Inflammatory macrophage treated with lipopolysaccharide for 4 hours (primary cell): ENCODE data around the gene CD44.
A peak's percentile ranks its signal among the peaks of the same experiment; 100 is the strongest.

ENCODE experiments used
- DNase-seq: peaks from one replicate; pipeline ENCODE4 v3.0.0-alpha.2; 2020

CD44 gene

DNA sequence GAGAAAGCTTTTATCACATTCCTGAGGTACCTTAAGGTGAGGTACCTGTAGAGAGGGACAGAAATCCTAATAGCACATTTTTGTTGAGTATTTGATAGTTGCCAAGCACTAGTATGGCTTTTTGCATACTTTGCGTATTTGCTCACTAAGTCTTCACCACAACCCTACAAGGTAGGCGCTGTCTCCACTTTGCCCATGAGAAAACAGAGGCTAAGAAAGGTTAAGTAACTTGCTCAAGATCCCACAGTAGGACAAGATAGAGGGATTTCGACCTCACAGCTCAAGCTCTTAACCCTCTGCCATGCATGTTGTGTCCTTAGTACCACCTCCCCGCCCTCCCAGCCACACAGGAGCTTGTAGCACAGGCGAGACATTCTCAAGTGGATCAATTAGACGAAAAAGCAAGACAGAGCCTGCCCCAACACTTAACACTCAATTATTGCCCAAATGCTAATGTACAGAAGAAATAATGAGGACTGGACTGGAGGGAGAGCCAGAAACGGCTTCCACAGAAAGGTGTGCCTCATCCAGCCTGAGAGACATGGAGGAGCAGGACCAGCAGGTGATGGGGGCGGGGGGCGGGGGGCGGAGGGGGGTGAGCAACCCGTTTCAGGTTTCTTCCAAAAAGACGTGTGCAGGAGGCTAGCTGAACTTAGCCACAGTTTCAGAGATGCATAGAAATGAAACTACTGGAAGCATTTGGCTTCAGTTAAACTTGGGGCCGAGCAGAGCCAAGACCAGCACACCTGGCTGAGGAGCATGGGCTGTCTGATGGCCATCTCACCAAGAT, 26.7 kb upstream of the CD44 start:
- no peak for DNase-seq

DNA sequence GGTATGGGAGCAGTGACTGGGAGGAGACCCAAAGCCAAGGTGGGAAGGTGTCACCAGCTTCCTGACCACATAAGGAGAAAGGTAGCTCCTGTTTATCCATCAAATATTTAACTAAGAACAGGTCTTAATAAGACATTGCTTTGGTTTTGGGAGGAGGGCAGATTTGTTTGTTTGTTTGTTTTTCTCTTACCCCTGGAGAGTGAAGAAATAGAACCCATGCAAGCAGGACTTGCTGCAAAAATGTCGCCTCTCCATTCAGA, 26.2 kb upstream of the CD44 start:
- no peak for DNase-seq

DNA sequence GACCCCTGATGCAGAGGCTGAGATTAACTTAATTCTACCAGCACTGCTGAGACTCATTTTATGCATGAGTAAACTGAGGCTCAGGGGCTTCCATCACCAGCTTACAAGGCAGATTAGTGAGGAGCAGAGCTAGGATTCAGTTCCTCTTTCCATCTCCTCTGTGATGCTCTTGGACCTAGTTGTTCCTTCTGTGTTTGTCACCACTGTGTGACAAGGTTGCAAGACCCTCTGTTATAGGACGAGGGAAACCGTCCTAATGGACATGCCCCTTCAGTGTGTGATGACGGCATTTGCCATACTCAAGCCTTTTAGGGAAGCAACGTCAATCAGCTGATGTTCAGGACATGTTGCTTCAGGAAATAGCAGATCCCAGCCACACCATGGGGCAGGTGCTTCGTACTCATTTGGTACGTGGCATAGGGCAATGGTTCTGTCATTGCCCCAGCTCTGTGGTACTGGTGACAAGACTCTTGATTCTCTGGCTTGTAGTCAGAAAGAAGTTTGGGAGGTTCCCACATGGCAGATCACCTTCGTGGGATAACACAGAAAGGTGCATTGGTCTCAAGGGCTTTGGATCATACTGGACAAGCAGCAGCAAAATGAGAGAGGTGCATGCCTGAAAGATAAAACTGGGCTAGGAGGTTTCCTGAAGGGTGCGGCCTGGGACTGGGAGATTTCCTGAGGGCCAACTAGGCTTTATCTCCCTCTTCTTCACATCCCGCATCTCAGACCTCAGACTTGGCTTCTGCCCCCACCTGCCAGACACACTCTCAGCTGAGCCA, 23.9 kb upstream of the CD44 start:
- peak; percentile 82 for DNase-seq

DNA sequence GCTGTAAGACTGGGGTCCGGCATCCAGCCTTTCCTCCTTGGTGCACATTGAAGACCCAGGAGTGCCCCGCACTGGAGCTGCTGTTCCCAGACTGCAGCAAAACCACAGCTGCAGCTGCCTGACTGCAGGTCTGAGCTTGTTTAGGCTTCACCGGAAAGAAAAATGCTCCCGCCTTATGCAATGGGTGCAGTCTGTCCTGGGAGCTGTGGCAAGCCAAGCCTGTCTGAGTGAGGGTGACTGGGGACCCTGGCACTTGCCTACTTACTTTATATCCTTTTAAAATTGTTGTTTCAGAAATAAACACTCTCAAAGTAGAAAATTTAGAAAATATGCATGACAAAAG, 23.3 kb upstream of the CD44 start:
- no peak for DNase-seq

DNA sequence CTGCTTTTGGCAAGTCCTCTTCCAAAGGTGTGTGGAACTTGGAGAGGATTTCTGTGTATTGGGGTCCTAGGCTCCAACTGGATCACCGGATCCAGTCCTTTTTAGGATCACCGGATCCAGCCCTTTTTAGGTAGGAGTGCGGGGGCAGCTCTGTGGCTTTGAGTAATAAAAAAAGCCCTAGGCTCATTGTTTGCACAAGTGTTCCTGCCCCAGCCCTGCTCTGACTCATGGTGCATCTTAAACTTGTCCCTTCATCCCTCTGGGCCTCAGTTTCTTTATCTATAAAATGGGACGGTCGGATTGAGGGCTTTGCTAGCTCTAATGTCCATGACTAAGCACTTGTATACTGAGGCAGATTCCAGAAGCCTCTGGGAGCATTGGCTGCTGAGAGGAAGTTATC, 22.7 kb upstream of the CD44 start:
- DNase-seq: no peak

DNA sequence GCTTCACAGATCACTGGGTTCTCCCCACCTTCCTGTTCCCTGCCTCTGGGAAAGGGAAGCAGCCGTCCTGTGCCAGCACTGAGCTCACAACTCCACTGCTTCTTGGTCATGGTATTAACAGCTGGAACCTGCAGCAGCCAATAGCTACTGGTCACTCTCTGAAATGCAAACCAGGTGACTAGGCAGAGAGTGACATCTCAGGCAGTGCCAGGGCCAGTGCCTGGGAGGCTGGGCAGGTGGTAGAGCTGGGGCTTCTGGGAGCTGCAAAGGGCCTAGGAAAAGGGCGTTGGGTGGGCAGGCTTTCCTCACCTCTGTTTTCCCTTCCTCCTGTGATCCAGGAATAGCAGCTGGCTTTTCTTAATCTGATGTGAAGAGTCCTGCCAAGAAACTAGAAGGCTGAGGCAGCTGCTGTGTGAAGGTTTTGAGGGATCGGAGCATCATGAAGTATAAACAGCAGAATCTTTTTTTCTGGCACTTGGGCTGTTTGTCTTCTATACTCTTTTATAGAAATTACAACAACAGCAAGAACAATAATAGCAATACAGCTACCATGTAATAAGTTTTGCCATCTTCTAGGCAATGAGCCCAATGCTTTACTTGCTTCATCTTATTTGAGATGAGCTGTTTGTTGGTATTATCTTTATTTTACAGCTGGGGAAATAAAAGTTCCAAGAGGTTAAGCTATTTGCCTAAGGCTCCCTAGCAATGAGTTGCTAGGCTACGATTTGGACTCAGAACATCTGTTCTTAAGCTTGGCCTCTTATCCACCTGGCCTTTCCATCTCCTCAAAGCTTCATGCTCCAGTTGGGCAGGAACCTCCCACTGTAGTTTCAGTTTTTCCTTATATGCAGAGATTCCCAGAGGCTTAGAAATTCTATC, 22.0 kb upstream of the CD44 start:
- DNase-seq: no peak

DNA sequence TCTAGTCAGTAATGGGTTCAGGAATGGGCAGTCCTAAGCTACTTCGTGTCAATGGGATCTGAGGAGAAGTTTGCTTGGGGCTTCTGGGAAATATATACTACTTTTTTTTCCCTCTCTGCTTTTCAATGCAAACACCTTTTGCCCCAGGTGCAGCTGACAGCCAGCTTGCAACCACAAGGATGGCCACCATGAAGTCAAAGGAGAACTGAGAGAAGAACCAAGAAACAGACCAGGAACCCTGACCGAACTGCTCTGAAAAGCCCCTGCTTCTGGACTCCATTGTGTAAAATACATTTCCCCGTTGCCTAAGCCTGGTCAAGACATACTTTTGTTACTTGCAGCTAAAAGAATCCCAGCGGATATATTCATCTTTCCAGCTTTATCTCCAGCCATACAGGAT, 20.1 kb upstream of the CD44 start:
- no peak for DNase-seq

DNA sequence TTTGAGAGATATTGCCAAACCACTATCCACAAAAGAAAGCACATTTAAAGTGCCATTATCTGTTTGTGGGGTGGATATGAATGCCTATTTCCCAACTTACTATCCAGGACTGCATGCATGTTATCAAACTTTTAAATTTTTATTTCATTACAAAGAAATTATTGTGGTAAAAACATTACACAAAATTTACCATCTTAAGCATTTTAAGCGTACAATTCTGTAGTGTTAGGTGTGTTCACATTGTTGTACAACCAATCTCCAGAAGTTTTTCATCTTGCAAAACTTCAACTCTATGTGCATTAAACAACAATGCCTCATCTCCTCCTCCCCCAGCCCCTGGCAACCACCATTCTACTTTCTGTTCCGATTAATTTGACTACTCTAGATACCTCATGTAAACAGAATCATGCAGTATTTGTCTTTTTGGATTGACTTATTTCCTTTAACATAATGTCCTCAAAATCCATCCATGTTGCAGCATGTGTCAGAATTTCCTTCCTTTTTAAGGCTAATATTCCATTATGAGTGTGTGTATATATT, 17.6 kb upstream of the CD44 start:
- no peak for DNase-seq

DNA sequence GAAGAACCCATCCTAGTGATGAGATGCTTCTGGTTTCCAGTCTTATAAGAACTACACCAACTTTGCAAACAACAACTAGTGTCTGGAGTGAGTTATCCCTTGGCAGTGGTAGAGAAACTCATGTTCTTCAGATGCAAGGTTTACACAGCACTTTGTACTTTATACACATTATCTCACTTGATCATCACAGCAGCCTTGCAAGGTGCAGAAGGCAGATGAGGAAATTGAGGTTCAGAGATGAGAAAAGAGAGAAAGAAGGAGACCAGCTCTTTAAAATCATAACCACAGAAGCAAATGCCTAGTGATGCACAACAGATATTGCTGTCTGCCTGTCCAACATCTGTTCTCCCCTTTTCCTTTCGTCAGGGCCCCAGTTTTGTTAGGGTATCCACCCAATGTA, 16.7 kb upstream of the CD44 start:
- no peak for DNase-seq

DNA sequence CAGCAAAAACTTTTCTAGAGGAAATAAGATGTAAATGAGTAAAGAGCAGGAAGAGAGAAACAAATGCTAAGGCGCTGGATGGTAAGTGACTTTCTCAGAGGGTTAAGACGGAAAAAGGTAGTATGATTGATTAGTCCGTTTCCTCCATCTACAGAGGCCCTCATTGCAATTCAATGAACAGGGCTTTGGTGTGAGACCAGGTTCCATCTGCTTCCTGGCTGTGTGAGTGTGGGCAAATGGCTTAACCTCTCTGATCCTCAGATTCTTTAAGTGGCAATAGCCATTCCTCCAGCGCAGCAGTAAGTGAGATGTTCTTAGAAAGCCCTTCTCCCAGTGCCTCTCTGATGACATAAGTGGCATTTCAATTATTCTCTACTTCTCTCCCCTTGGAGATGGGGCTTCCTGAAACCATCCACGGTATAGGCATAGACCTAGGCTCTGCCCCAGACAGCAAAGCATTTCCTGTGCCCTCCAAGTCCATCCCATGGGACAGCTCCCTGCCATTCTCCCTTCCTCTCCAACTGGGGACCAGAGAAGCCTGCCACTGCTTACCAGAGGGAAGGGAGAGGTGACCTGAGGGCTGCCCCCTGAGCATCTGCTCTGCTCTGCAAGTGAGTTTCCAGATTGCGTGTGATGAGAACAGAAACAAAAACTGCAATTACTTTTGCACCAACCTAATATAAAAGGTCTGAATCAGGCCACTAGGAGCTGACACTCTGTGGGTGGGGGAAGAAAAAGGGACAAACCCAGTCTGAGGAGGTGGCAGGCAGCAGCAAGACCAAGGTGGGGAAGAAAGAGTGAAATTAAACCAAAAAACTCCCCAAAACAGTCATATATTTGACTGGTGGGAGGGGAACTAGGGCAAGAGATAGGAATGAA, 12.7 kb upstream of the CD44 start:
- DNase-seq: peak; percentile 95

DNA sequence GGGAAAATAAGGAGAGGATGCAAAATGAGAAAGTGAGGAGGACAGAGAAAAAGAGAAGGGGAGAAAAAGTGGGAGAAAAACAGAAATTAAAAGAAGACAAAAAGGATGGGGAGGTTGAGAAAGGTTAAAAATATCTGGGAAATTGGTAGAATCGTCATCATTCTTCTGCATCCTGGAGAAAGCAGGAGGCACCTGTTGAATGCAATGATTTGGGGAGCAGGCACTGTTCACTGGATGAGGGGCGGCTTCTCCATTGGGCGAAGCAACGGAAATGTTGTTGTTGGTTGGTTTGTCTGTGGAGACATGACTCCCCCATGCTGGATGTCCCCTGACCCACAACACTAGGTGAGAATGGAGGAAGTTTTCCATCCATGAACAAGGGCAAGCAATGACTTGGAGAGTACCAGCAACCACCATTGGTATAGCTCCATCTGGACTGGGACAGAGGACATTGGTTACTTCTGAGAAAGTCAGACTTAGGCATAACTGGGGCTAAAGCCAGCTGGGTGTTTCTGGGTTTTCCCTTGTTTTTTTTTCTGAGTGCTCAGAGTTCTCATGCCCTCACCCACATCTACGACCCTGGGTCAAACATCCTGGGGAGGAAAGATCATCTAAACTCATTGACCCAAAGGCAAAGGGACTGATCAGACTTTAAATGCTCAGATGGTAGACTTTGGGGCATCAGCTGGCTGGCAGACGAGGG, 11.9 kb upstream of the CD44 start:
- DNase-seq: peak; percentile 81

DNA sequence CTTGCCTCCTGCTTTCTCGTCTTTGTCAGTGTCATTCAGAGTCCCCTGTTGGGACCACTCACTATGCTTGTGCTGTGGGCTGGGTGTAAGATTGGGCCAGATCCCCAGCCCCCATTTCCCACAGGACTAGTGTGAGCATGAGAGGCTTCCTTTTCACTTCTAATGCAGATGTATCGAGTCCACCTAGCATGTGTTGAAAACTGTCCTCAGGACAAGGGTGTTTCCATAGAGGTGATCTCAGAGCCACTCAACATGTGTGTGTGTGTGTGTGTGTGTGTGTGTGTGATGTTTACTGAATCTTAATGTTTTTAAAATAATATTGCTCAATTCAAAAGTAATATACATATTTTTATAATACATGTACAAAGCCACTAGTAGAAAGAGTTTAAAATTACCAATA, 11.4 kb upstream of the CD44 start:
- DNase-seq: peak; percentile 32

DNA sequence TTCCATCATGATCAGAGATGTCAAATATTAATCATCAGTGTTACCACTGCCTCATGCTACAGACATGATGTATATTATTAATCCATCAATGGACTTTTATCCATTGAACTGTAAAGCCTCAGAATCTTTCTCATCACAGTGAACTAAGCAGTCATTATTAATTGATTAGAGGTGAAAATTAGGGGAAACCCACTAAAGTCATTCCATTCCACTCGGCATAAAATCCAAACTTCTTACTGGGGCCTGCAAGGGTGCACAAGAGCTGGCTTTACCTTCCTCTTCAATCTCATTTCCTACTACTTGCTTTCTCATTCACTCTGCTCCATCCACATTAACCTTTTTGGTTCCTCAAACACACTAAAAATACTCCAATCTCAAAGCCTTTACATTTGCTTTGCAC, 7.9 kb upstream of the CD44 start:
- DNase-seq: no peak

DNA sequence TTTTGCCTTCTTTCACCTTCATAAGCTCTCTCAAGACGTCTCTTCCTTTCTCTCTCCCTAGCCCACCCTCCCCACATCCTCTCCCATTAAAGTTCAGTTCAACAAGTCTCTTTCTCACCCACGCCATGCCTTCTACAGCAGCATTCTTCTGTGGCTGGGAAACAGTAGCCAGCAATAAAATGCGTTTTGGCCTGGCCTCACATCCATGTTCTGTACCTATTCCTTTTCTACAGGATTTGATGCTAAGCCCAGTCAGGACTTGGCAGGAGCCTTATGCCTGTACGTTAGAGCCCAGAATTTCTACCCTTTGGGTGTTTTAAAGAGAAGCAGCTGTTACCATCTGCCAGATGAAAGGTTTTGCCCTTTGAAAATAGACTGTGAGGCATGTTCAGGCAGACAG, 7.1 kb upstream of the CD44 start:
- DNase-seq: no peak

DNA sequence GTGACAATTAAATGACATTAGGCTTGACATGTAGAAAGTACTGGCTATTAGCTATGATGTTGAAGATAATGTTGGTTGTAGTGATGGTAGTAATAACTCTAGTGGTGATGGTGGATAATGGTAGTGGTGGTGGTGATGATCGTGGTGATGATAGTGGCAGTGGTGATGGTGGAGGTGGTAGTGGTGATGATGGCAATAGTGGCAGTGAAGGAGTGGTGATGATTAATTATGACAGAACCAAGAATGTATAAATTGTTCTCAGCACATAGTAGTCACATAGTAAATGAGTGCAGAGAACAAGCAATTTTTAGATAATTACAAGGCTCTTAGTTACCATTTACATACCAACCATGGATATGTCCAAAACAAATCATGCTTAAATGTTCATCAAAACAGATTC, 5.3 kb upstream of the CD44 start:
- DNase-seq: no peak

DNA sequence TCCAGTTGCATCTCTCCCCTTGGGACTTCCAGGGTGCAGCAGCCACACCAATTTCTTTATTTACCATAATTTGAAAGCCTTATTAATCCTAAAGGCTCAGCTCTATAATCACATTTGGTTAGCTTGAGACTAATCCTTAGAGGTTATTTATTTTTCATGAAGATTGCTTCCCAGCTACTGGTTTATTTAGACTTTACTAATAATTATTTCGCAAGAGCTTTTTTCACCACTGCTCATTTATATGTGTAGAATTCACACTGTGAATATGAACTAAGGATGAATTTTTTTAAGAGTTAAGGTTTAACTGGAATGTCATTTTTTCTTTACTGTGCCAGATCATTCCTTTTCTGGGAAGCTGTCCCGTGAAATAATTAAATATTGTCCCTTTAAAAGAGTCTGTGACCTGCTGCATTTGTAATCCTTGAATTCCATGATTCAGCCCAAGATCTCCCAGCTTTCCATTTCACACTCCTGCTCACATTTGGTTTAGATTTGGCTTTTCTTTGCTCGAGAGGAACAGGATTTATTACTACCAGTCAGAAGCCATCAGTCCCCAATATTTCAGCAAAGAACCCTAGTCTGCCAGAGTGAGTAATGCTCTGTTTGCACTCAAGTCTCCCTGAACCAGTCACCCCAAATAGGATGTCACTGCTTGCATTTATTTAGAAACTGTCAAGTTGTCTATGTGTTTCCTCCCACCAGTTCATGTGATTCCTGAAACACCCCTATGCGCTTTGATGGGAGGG, 4.4 kb upstream of the CD44 start:
- DNase-seq: peak; percentile 83

DNA sequence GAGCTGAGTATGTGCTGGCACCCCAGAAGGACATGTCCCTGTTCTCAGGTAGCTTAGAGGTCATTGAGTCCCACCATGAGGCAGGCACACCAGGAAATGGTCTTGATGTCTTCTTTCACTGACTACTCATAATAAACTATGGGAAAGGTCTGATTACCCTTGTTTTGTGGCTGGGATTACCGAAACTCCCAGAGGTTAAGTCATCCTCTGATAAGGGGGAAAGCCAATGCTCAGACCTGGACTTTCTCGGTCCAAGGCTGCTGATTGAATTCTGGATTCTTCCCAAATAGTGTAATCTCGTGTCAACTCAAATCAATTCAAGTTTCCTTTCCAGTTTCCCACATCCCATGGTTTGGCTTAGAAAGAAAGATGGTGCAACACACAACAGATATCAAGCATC, 3.7 kb upstream of the CD44 start:
- peak; percentile 36 for DNase-seq

DNA sequence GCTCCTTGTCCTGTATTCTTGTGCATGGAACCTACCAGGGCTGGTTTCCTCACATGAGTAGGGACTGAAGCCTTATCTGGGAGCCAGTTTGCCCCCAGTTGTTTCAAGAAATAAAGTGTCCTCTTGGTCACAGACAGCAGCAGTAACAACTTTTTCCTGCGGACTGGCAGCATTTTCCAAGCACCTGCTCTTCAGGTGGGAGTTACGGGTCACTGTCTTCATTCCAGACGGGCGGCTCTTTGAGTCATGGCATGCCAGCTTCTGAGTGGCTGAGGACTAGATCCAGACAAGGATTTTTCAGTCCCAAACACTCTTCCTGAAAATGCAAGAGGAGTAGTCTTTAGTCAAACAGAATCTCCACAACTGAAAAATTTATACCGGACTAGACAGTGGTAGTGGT, 2.7 kb upstream of the CD44 start:
- no peak for DNase-seq

DNA sequence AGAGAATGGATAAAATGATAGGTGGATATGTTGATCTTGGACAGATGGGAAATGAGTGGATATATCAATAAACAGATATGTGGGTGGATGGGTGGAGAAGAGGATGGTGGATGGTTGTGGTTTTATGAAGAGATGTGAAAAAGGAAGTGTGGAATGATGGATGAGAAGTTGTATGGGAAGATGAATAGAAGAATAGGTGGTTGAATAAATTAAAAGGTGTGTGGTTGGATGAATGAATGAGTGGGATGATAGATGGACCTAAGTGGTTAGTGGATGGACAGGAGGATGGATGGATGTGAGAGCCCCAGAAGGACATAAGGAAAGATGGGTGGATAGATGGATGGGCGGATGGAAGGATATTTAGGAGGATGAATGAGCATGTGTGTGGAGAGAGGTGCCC, 913 bp upstream of the CD44 start:
- DNase-seq: no peak

DNA sequence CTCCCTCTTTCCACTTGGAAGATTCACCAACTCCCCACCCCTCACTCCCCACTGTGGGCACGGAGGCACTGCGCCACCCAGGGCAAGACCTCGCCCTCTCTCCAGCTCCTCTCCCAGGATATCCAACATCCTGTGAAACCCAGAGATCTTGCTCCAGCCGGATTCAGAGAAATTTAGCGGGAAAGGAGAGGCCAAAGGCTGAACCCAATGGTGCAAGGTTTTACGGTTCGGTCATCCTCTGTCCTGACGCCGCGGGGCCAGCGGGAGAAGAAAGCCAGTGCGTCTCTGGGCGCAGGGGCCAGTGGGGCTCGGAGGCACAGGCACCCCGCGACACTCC, 397 bp upstream of the CD44 start:
- no peak for DNase-seq

DNA sequence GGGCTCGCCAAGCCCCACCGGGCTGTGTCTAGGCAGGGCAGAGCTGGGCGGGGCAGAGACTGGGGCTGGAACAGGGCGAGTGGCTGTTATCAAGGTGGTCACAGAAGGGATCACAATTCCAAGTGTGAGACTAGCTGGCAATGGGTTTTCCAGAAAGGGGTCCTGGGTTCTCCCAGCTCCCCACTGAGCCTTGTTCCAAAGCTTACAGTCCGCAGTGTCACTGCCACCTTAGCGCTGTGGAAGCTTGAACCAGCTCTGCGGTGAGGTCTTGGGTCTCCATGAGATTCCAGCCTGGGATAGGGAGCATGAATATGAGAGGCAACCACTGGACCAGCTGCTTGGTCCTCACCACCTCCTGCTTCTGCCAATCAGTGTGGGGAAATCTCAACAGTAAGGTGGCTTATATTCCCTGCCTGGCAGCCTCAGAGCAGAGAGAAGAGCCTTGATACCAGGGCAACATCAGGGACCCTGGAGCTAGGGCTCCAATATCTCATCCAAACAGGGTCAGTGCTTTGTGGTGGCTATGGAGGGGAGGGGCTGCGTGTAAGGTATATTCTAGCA, 831 bp downstream of the CD44 start:
- DNase-seq: peak; percentile 39
